NCI-H1417 (cell line): ENCODE measurements around the gene WNT7B.

Experiments
- DNase-seq, 3 experiments: peaks; one replicate each; lab custom pipeline; 2025; lab: John Stamatoyannopoulos, UW

The WNT7B gene

GRCh38 chr22:45953178-45953577 is 23.8 kb downstream of the WNT7B start:
- no peak for DNase-seq

- DNase-seq, result no peak
These were observed 24.4 kb downstream of the WNT7B start for GRCh38 chr22:45952553-45952952.

DNA sequence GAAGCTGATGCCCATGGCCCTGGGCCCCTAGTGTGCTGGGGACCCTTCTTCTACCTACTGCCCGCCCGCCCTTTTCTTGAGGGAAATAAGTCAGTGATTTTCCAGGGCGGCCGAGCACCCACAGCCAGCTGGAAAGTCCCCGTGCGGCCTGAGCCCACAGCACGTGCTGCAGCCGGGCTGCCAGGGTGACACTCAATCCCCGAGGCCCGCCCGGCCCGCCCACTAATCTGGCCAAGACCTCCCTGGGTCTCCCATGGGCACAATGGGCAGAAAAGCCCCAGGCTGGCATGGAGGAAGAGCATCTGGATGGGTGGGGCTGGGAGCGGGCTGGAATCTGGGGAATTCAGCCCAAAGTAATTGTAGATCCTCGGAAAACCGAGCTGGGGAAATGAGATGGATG is 24.8 kb downstream of the WNT7B start:
- DNase-seq, result no peak

DNA sequence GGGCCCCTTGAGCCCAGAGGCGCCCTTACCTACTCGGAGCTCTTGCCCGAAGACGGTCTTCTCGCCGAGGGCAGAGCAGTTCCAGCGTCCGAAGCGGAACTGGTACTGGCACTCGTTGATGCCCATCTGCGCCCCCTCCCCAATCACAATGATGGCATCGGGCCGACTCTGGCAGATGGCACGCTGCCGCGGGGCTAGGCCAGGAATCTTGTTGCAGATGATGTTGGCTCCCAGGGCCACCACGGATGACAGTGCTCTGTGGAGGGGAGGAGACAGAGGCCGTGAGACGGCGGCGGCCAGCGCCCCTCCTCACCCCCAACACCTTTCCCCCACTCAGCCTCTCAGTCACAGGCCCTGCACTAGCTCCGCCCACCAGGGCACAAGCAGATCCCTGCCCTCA is 27.1 kb downstream of the WNT7B start:
- DNase-seq, result no peak

DNA sequence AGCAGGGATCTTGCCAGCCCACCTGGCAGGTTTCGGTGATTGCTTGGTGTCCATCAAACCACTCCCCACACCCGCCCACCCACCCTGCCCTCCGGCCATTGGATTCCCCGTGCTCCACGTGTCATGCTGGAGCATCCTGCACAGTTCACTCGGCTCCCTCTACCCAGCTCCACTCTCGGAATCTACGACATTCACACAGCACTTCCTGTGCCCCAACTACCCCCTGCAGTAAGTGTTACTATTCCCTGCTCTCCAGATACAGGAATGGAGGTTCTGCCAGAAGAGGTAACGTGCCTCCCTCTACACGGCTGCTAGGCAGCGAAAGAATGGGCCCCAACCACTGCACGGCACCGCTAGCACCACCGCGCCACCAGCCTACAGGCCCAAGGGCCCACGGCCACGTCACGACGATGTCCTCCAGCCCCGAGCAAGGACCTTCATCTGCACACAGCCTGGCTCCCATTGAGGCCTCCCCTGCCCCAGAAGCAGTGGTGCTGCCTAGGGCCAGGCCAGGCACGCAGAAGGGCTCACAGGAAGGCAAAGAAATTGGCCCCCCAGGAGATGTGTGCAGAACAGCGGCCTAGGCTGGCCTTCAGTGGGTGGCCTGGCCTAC is 27.6 kb downstream of the WNT7B start:
- DNase-seq, result no peak

- DNase-seq, result peak in 2 of 3 experiments; percentile 49 to 77
These were observed 28.8 kb downstream of the WNT7B start for GRCh38 chr22:45948081-45948648.

GRCh38 chr22:45946805-45947600 is 30.0 kb downstream of the WNT7B start:
- peak in 1 of 3 experiments; percentile 6 for DNase-seq

GRCh38 chr22:45945621-45946106 is 31.3 kb downstream of the WNT7B start:
- DNase-seq, result no peak

- no peak for DNase-seq
These were observed 34.0 kb downstream of the WNT7B start for GRCh38 chr22:45942787-45943493.

DNA sequence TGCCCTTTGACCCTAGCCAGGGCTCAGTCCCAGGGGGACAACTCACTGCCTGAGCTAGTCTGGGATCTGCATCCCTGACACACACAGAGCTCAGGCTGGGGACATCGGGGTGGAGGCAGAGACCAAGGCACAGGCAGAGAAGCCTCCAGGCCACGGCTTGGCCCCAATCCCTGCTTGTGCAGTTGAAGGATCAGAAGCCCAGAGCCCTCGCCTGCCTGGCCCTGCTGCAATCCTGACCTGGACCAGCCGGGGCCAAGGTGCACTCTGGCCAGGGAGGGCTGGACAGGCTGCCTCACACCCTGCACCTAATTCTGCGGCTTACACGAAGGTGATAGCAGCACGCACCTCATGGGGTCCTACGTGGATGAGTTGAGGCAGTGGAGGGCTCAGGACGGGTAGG is 34.6 kb downstream of the WNT7B start:
- DNase-seq, result no peak

GRCh38 chr22:45938913-45939312 is 38.0 kb downstream of the WNT7B start:
- no peak for DNase-seq

- DNase-seq, result no peak
These were observed 39.0 kb downstream of the WNT7B start for GRCh38 chr22:45937960-45938359.

DNA sequence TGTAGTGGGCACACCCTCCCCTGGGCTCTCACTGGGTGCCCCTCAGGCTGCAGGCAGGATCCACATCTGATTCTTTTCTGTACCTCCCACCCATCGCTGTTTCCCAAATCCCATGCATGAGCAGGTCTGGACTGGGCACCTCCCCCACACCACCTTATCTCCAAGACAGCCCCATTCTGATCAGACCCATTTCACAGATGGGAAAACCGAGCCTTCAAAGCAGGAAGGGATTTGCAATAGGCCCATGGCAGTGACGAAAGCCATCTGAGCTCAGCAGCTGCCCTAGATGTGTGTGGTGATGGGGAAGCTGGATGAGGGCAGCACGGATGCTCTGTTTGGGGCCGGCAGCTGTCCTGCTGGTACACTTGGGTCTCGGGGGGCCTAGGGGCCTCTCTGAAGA is 41.4 kb downstream of the WNT7B start:
- no peak for DNase-seq

- DNase-seq, result peak in 2 of 3 experiments; percentile 49 to 68
These were observed 42.2 kb downstream of the WNT7B start for GRCh38 chr22:45934659-45935341.

GRCh38 chr22:45934168-45934564 is 42.8 kb downstream of the WNT7B start:
- DNase-seq, result no peak

GRCh38 chr22:45933506-45934167 is 43.3 kb downstream of the WNT7B start:
- DNase-seq, result no peak

GRCh38 chr22:45932071-45932470 is 44.9 kb downstream of the WNT7B start:
- no peak for DNase-seq

- no peak for DNase-seq
These were observed 45.9 kb downstream of the WNT7B start for GRCh38 chr22:45931042-45931441.

GRCh38 chr22:45930324-45930723 is 46.6 kb downstream of the WNT7B start:
- DNase-seq, result no peak

DNA sequence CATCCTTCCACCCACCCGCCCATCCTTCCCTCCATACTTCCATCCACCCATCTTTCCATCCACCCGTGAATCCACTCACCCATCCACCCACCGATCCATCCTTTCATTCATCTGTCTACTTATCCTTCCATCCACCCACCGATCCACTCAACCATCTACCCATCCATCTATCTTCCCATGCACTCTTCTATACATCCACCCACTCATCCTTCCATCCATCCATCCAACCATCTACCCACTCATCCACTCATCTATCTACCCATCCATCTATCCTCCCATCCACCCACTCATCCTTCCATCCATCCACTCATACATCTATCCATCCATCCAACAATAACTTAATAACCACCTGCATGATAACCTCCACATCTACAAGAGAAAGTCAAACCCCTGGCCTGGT is 47.3 kb downstream of the WNT7B start:
- no peak for DNase-seq

GRCh38 chr22:45928726-45929368 is 48.1 kb downstream of the WNT7B start:
- DNase-seq, result no peak
